ENCODE results near the gene RPL4. TPM values are rescaled to one million over a fixed set of nuclear protein-coding genes. Genes with fewer than 3 reads are reported as not detected.

RPL4 gene
- total RNA-seq (2022; extraction: Qiagen RNA extraction; ENCODE audit: low read depth), result 5,234 to 6,607 TPM (median 5,532 TPM) in 5 replicates

GRCh38 chr15:66504563-66505429, at the start of gene RPL4, which contains the start of gene ZWILCH:
TSS of gene RPL4 (minus strand) at chr15:66504855. CDS start at chr15:66504790, 65 bp downstream.
TSS of gene ZWILCH (plus strand) at chr15:66505326. CDS start at chr15:66505339, 13 bp downstream.

GRCh38 chr15:66497502-66498455, 6.9 kb downstream of the RPL4 start, which contains the start of gene SNAPC5:
TSS of gene SNAPC5 (minus strand) at chr15:66497762. CDS start at chr15:66497731, 31 bp downstream.

Other genes with a start within 250 kb of the RPL4 start
- 31.8 to 37.6 TPM (median 35.4 TPM) in 5 replicates for gene DIS3L, start 211.3 kb downstream of the RPL4 start, total RNA-seq (2022; extraction: Qiagen RNA extraction; ENCODE audit: low read depth)
- 27.0 to 29.7 TPM (median 28.0 TPM) in 5 replicates for gene TIPIN, start 148.2 kb downstream of the RPL4 start, total RNA-seq (2022; extraction: Qiagen RNA extraction; ENCODE audit: low read depth)
- gene MAP2K1, start 117.9 kb downstream of the RPL4 start, total RNA-seq (2022; extraction: Qiagen RNA extraction; ENCODE audit: low read depth), result 66.9 to 114 TPM (median 103 TPM) in 5 replicates
- 43.8 to 62.1 TPM (median 51.5 TPM) in 5 replicates for gene SNAPC5, start 7.1 kb downstream of the RPL4 start, total RNA-seq (2022; extraction: Qiagen RNA extraction; ENCODE audit: low read depth)
- 29.5 to 46.6 TPM (median 39.2 TPM) in 5 replicates for gene ZWILCH, start 471 bp upstream of the RPL4 start, total RNA-seq (2022; extraction: Qiagen RNA extraction; ENCODE audit: low read depth)
- 0.06 TPM in 2 of 5 replicates, not detected in the others for gene LCTL, start 61.1 kb upstream of the RPL4 start, total RNA-seq (2022; extraction: Qiagen RNA extraction; ENCODE audit: low read depth)
- 18.4 to 28.2 TPM (median 25.0 TPM) in 5 replicates for gene SMAD6, start 197.4 kb upstream of the RPL4 start, total RNA-seq (2022; extraction: Qiagen RNA extraction; ENCODE audit: low read depth)

All from A549 treated with DMSO at 1 μM for 4 hours (cell line).